Heart left ventricle (tissue), 13 donors: ENCODE data around the gene PPP3R1.
A peak's percentile ranks its signal among the peaks of the same experiment; 100 is the strongest.

Source experiments
- POLR2A ChIP-seq, 2 donors: fragments of 450-650 bp; IDR thresholded peaks; one replicate each; pipeline ENCODE4 v1.6.1; 2017; ENCODE audit warnings: antibody characterized with exemption in 2 of 2, mild to moderate bottlenecking in 2 of 2, moderate library complexity in 2 of 2
- TF ChIP-seq, protein P1 (sequence below), 12 donors: fragments of 200-600 bp; sonication (generic) in 4 of 12; IDR thresholded peaks; one replicate each; pipeline versions ENCODE4 v1.5.0 to v1.8.0; 2018 to 2022; ENCODE audit warnings: antibody characterized with exemption in 12 of 12, mild to moderate bottlenecking in 5 of 12
- donor health status: ischemic (EF 13 %, LVEDD 7.1; RV severe dilation, severe dysfunction).
- donor health status: DM: no; HTN: yes; CAD: no.
- donor health status: DM: no; HTN: no; CAD: no.
- donor health status: ischemic (EF 25% LVEDD 6.9; RV normal size, moderate dysfunction).
- donor health status: ischemic (EF 25% LVEDD 5.7; RV mildly dilated, moderate dysfunction).
- donor health status: ischemic (EF 35%, LVEDD 5.7; RV mildly dilated, moderate dysfunction).
- donor health status: nonischemic (EF 11% LVEDD 7.7; RV severe dilation, severe dysfunction).
- donor health status: DM: yes; HTN: yes; CAD: no.
- donor health status: PGD.
- donor health status: ischemic (EF 29% LVEDD 5.4; RV normal size, mild dysfunction).
- donor health status: nonischemic (EF 23%, LVEDD 6.1; RV moderate dilation, normal function).

DNA sequence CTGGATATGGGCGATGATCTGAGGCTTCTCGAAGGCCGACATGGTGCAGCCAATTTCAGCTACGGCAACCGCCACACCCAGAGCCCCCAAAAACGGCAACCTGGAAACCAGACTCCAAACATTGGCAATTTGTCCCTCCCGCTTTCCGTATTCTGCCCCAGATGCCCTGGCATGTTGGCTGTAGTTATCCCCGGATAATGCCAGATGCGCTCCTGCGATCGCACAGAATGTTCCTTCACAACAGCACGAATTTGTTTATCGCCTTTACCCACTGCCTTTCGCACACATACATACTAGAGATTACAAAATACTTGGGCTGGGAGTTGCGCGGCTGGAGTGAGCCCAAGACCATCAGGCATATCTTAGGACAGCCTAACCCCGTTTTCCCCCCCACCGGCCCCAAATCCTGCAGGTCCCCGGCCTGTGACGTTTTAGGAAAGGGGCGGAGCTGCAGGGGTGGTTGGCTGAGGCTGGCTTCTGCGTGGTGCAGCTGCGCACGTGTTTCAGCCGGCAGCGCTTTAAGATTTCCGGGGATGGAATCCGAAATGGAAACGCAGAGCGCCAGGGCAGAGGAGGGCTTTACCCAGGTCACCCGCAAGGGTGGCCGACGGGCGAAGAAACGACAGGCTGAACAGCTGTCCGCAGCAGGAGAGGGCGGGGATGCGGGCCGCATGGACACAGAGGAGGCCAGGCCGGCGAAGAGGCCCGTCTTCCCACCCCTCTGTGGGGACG is 94.8 kb downstream of the PPP3R1 start, which contains the start of gene PNO1:
- TF ChIP-seq, protein P1, sequence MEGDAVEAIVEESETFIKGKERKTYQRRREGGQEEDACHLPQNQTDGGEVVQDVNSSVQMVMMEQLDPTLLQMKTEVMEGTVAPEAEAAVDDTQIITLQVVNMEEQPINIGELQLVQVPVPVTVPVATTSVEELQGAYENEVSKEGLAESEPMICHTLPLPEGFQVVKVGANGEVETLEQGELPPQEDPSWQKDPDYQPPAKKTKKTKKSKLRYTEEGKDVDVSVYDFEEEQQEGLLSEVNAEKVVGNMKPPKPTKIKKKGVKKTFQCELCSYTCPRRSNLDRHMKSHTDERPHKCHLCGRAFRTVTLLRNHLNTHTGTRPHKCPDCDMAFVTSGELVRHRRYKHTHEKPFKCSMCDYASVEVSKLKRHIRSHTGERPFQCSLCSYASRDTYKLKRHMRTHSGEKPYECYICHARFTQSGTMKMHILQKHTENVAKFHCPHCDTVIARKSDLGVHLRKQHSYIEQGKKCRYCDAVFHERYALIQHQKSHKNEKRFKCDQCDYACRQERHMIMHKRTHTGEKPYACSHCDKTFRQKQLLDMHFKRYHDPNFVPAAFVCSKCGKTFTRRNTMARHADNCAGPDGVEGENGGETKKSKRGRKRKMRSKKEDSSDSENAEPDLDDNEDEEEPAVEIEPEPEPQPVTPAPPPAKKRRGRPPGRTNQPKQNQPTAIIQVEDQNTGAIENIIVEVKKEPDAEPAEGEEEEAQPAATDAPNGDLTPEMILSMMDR (IDR thresholded peaks at IDR 0.05) = no peak
- TF ChIP-seq POLR2A (IDR thresholded peaks at IDR 0.05) = peak in 1 of 2 donors; percentile 50
